Right kidney (tissue), 1 donor: ENCODE data around the gene MYMX.

Experiments
- DNase-seq: peaks from one replicate; pipeline ENCODE4 v3.0.0-alpha.2; 2016

Gene MYMX

GRCh38 chr6:44232676-44233566 lies 16.2 kb downstream of the MYMX start:
- DNase-seq: no peak

- DNase-seq: no peak
Measured at GRCh38 chr6:44233567-44234100, 16.9 kb downstream of the MYMX start.

- DNase-seq: peak; percentile 57
Measured at GRCh38 chr6:44234101-44235025, 17.6 kb downstream of the MYMX start.

- no peak for DNase-seq
Measured at GRCh38 chr6:44235269-44235668, 18.5 kb downstream of the MYMX start.

- DNase-seq: no peak
Measured at GRCh38 chr6:44235891-44236516, 19.3 kb downstream of the MYMX start.

- DNase-seq: peak; percentile 70
Measured at GRCh38 chr6:44237021-44237812, 20.5 kb downstream of the MYMX start.

GRCh38 chr6:44237813-44238433 lies 21.2 kb downstream of the MYMX start:
- peak; percentile 91 for DNase-seq

GRCh38 chr6:44238687-44239350 lies 22.1 kb downstream of the MYMX start:
- DNase-seq: no peak

GRCh38 chr6:44243345-44243744 lies 26.6 kb downstream of the MYMX start:
- DNase-seq: no peak

- no peak for DNase-seq
Measured at GRCh38 chr6:44245391-44245911, 28.7 kb downstream of the MYMX start.

GRCh38 chr6:44245912-44246662 lies 29.4 kb downstream of the MYMX start:
- DNase-seq: peak; percentile 94

- peak; percentile 91 for DNase-seq
Measured at GRCh38 chr6:44246663-44247337, 30.1 kb downstream of the MYMX start, which contains the start of gene HSP90AB1. Gene HSP90AB1, plus strand, starts transcription at chr6:44247101. Its CDS starts 1,529 bp downstream, at chr6:44248630.

- peak; percentile 76 for DNase-seq
Measured at GRCh38 chr6:44247338-44248302, 30.9 kb downstream of the MYMX start.

GRCh38 chr6:44248579-44248978 lies 31.9 kb downstream of the MYMX start:
- no peak for DNase-seq

GRCh38 chr6:44249082-44249748 lies 32.5 kb downstream of the MYMX start:
- no peak for DNase-seq

GRCh38 chr6:44250067-44250717 lies 33.5 kb downstream of the MYMX start:
- no peak for DNase-seq
